GM04504 (cell line): ENCODE results near the gene WHAMM.
"Not testable (repeated sequence)": the region's sequence is repeated elsewhere in the genome, so short reads cannot be mapped to it uniquely, and the experiment has no call there.

Source experiments
- DNase-seq: peaks from one replicate; pipeline ENCODE4 v3.0.0-alpha.2; 2012; ENCODE audit warnings: low read depth

The WHAMM gene

GRCh38 chr15:82809308-82810060 is at the start of gene WHAMM:
Gene WHAMM, plus strand, starts transcription at chr15:82809628. Its CDS starts 99 bp downstream, at chr15:82809727.
- peak; percentile 98 for DNase-seq

- no peak for DNase-seq
These were observed 45.9 kb upstream of the WHAMM start for GRCh38 chr15:82763361-82764116.

DNA sequence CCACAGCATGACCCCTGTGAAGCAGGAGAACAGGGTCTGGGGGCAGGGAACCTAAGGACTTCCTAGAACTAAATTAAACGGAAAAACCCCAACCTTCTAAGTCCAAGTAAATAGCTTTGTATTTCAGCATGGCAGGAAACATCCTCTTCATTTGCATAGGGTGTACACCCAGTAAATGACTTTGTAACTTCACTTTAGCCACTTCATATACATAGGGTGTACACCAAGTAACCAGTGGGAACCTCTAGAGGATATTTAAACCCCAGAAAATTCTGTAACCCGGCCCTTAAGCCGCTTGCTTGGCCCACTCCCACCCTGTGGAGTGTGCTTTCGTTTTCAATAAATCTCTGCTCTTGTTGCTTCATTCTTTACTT is 45.3 kb upstream of the WHAMM start:
- DNase-seq: no peak

DNA sequence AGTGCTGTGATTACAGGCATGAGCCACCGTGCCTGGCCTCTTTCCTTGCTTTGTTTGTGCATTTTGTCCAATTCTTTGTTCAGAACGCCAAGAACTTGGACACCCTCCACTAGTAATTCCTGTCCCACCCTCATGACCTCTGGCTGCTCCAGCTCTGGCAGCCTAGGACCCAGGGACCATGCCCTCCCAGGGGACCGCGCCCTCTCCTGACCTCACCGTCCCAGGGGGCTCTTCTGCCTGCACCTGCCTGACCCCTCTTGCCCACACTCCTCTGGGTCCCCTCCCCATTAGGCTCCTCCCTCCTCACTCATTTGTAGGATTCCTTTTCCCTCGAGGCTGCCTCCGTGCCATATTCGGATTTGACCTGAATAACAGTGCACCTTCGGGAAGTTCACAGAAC is 44.7 kb upstream of the WHAMM start:
- DNase-seq: no peak

DNA sequence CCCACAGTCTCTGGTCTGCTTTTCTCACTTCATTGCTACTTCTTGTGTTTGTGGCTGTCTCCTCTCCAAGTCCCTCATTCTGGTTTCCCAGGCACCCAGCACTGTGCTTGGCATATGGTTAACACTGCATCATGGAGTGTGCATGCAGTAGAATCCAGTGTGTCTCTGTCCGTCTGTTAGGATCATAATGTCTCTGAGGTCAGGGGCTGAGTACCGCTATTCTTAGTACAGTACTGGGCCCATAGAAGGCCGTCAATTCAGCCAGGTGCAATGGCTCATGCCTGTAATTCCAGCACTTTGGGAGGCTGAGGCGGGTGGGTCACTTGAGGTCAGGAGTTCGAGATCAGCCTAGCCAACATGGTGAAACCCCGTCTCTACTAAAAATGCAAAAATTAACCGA is 43.2 kb upstream of the WHAMM start:
- not testable (repeated sequence) for DNase-seq

DNA sequence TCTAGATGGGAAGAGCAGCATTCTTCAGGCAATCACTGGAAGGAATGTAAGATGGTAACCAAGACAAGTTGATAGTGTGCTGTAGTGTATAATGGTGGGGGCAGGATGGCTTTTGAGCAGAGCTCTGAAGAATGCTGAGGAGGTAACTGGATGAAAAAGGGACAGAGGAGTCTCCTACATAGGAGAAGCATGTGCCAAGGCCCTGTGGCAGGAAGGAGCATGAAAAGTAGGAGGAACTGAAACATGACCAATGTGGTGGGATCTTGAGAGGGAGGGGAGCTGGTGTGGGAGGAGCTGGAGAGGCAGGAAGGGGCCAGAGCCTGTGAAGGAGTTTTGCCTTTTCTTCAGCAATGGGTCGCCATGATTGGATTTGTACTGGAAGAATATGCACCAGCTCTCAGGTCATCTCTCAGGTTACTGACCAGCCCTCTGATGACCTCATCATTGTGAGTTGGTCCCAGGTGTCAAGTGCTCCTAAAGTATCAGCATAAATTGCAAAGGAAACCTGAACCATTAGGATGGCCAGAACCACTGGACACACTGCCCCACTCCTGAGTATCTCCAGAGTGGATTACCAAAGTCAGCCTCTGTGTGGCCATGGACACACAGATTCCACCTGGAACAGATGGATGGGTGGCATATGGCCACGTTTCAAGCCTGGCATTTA is 42.1 kb upstream of the WHAMM start:
- no peak for DNase-seq

DNA sequence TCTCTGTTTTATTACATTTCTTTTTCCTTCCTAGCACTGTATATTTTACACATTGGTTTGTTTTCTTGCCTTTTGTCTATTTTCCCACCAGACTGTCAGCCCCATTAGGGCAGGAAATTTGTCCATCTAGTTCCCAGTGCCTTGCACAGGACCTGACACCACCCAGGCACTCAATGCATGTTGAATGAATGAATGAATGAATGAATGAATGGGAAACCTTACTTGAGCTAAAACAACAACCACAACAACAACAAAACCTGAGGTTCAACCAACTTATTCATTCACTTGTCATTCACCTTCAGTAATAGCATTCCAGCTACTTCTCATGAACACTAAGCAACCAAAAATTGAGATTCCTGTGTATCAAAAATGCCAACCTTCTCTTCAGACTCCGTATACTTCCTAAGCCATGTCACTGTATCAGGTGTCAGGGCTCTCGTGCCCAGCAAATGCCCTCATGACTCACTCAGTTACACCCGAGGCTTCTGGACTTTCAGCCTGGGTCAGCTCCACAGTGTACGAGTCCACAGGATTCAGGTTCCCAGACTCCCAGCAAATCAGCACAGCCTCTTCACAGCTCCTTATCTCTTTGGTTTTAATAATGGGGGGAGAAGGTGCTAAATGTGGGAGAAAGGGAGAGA is 40.9 kb upstream of the WHAMM start:
- no peak for DNase-seq

GRCh38 chr15:82771789-82772607 is 37.4 kb upstream of the WHAMM start:
- DNase-seq: no peak

DNA sequence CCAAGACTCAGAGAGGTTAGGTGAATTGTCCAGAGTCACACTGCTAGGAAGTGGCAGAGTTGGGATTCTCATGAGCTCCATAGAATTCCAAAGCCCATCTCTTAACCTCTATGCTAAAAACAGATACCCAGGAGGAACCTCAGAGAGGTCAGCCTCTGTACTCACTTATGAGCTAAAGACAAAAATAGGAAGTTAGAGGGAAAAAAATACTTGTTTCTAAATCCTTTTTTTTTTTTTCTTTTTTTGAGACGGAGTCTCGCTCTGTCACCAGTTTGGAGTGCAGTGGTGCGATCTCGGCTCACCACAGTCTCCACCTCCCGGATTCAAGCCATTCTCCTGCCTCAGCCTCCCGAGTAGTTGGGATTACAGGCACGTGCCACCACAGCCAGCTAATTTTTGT is 34.9 kb upstream of the WHAMM start:
- no peak for DNase-seq

DNA sequence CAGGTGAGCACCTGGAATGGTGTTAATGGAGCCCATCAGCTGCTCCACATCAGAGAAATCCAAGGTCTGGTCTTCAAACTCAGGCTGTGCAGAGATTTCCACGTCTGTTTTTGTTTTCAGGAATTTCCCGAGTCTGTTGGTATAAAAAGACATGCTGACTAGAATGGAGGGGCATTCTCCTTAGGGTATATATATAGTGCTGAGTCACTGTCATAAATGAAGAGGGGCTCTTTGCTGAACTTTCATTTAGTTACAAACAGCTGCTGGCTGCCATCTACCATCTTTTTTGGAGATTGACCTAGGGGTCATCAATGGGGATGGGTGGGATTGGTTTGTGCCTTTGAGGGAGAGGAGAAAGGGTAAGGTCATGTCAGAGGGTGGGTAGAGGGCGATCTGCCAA is 30.7 kb upstream of the WHAMM start:
- no peak for DNase-seq

GRCh38 chr15:82781349-82781748 is 28.1 kb upstream of the WHAMM start:
- no peak for DNase-seq

- DNase-seq: no peak
These were observed 20.9 kb upstream of the WHAMM start for GRCh38 chr15:82788496-82788895.

DNA sequence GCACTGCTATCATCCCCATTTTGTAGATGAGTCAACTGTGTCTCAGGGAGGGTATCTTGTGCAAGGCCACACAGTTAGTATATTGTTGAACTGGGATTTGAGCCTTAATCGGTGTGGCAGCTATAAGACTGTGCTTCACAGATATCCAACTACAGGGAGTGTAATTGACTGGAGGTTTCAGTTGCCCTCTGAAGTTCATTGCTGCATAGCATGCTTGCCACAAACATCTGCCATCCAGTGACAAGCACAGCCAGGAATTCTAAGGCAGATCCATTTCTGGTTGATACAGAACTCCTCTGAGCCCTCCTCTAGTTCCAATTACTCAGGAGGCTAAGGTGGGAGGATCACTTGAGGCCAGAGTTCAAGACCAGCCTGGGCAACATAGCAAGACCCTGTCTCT is 19.9 kb upstream of the WHAMM start:
- no peak for DNase-seq

GRCh38 chr15:82790321-82790720 is 19.1 kb upstream of the WHAMM start:
- no peak for DNase-seq

DNA sequence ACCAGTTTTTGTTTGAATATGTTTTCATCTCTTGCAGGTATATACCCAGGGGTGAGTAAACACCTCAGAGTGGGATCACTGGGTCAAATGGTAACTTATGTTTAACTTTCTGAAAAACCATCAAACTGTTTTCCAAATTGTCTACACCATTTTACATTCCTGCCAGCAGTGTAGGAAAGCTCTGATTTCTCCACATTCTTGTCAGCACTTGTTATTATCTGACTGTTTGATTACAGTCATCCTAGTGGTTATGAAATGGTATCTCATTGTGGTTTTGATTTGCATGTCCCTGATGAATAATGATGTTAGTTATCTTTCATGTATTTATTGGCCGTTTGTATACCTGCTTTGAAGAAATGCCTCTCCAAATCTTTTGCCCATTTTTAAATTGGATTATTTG is 17.4 kb upstream of the WHAMM start:
- DNase-seq: no peak

- no peak for DNase-seq
These were observed 15.7 kb upstream of the WHAMM start for GRCh38 chr15:82793737-82794136.

- DNase-seq: no peak
These were observed 11.3 kb upstream of the WHAMM start for GRCh38 chr15:82798104-82798503.

DNA sequence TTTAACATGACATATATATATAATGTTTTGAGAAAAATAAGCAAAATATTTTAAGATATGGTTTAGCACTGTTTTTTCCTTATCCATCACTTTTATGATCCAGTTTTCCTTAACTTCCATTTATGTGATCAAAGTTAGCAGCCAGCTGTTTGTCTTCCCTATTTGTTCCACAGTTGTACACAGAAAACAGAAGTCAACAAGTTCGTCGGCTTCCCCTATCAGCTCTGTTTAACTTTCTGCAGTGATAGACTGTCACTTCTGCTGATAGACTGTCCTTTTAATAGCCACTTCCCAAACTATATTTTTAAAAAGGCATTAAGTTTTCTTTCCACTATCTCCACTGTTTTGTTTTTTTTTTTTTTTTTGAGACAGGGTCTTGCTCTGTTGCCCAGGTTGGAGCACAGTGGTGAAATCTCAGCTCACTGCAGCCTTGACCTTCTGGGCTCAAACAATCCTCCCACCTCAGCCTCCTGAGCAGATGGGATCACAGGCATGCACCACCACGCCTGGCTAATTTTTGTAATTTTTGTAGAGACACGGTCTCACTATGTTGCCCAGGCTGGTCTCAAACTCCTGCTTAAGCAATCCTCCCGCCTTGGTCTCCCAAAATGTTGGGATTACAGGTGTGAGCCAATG is 10.8 kb upstream of the WHAMM start:
- no peak for DNase-seq

- no peak for DNase-seq
These were observed 10.1 kb upstream of the WHAMM start for GRCh38 chr15:82799183-82799841.

GRCh38 chr15:82802497-82802896 is 6.9 kb upstream of the WHAMM start:
- no peak for DNase-seq
